ENCODE results near the gene RENBP. TPM values are rescaled to one million over a fixed set of nuclear protein-coding genes. Genes with fewer than 3 reads are reported as not detected.

The RENBP gene
- total and polyA plus RNA-seq, 4 donors = 1.0 to 7.9 (median 7.0) TPM

DNA sequence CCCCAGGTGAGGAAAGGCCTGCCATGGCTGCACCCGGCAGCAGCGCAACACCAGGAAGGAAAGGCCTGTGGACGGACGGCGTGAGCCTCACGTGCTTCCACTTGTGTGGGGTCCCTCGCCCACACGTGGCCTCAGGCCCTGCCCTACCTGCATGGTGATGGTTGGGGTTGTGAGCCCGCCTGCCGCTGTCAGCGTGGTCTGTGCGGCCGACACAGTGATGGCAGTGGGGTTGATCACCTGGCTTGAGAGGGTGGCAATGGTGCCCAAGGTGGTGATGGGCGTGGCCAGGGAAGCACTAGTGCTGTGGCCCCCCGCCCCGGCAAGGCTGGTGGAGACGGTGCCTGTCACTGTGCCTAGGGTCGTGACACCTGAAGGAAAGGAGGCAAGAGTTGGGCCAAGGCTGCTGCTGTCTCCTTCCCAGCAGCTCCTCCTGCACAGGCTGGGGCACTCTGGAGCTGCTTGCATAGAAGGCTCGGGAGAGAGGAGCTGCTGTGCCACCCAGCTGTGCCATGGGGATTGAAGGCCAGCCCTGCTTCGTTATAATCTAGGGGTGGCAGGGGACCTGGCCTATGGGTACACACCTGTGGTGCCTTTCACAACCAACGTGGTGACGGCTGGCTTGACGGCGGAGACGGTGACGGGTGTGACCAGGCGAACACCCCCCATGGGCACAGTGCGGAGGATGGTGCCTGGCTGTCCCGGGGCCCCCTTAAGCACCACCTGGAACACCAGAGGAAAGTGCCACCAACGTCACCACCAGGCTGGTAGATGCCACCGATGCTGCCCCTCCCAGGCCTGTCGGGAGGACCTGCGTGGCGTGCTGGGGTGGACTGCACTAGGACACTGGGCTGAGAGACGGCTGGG lies 11.8 kb upstream of the RENBP start:
- H3K27ac ChIP-seq (ENCODE audit: low read depth in 1 of 2, low read length in 2 of 2) = no peak overlapping the region
- no peak overlapping the region for H3K4me3 ChIP-seq (ENCODE audit: low read depth in 1 of 3, low read length in 3 of 3)
- peaks cover 32 to 94% (median 34%) of the 10 kb centered on the region in 4 donors for H3K36me3 ChIP-seq (ENCODE audit: control insufficient read depth in 4 of 4, insufficient read depth in 3 of 4, low read depth in 1 of 4, low read length in 3 of 4)
- no peak overlapping the region for H3K9ac ChIP-seq (ENCODE audit: low read depth in 1 of 2, low read length in 2 of 2)
- no peak for DNase-seq (ENCODE audit: low spot score)
- TF ChIP-seq RAD21 (IDR thresholded peaks at IDR 0.05) (no peak), TAF1 (conservative IDR thresholded peaks at IDR 0.05) (no peak), HNF4A (conservative IDR thresholded peaks at IDR 0.05) (no peak), JUND (IDR thresholded peaks at IDR 0.05) (no peak), SP1 (IDR thresholded peaks at IDR 0.05) (no peak), HNF4G (IDR thresholded peaks at IDR 0.05) (no peak), GABPA (IDR thresholded peaks at IDR 0.05 in 1 of 2, conservative IDR thresholded peaks at IDR 0.05 in 1 of 2) (no peak), FOXA1 (IDR thresholded peaks at IDR 0.05) (no peak), EGR1 (IDR thresholded peaks at IDR 0.05; ENCODE audit: low read depth in 2 of 2) (no peak), YY1 (IDR thresholded peaks at IDR 0.05) (no peak), CTCF (IDR thresholded peaks at IDR 0.05; ENCODE audit: low read depth, low read length, missing input control) (no peak), REST (IDR thresholded peaks at IDR 0.05) (no peak), NR2F2 (IDR thresholded peaks at IDR 0.05) (no peak)
- TF ChIP-seq, protein P1, sequence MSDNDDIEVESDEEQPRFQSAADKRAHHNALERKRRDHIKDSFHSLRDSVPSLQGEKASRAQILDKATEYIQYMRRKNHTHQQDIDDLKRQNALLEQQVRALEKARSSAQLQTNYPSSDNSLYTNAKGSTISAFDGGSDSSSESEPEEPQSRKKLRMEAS (IDR thresholded peaks at IDR 0.05) = no peak
- H3K9me3 ChIP-seq (ENCODE audit: control insufficient read depth in 4 of 4, low read length in 3 of 4) = no peaks in the 10 kb centered on the region
- H3K4me1 ChIP-seq (ENCODE audit: control insufficient read depth in 4 of 4, insufficient read depth in 4 of 4, low read length in 3 of 4) = no peaks in the 10 kb centered on the region
- H3K27me3 ChIP-seq (ENCODE audit: control insufficient read depth in 4 of 4, insufficient read depth in 4 of 4, low read length in 3 of 4) = no peaks in the 10 kb centered on the region
- WGBS = 93% methylated on average over 35 of the region's 35 CpGs

- Histone ChIP-seq H3K27ac (ENCODE audit: low read depth in 1 of 2, low read length in 2 of 2) (no peak overlapping the region), H3K27me3 (ENCODE audit: control insufficient read depth in 4 of 4, insufficient read depth in 4 of 4, low read length in 3 of 4) (no peaks in the 10 kb centered on the region), H3K36me3 (ENCODE audit: control insufficient read depth in 4 of 4, insufficient read depth in 3 of 4, low read depth in 1 of 4, low read length in 3 of 4) (peaks cover 32 to 95% (median 35%) of the 10 kb centered on the region in 4 donors), H3K9ac (ENCODE audit: low read depth in 1 of 2, low read length in 2 of 2) (no peak overlapping the region), H3K4me3 (ENCODE audit: low read depth in 1 of 3, low read length in 3 of 3) (no peak overlapping the region), H3K4me1 (ENCODE audit: control insufficient read depth in 4 of 4, insufficient read depth in 4 of 4, low read length in 3 of 4) (no peaks in the 10 kb centered on the region), H3K9me3 (ENCODE audit: control insufficient read depth in 4 of 4, low read length in 3 of 4) (no peaks in the 10 kb centered on the region)
- WGBS = 86% methylated on average over 12 of the region's 12 CpGs
- DNase-seq (ENCODE audit: low spot score) = no peak
- no peak for TF ChIP-seq EGR1 (IDR thresholded peaks at IDR 0.05; ENCODE audit: low read depth in 2 of 2)
- no peak for TF ChIP-seq TAF1 (conservative IDR thresholded peaks at IDR 0.05)
- TF ChIP-seq RAD21 (IDR thresholded peaks at IDR 0.05) = no peak
- TF ChIP-seq YY1 (IDR thresholded peaks at IDR 0.05) = no peak
- TF ChIP-seq, protein P1 (IDR thresholded peaks at IDR 0.05) = no peak
- no peak for TF ChIP-seq HNF4G (IDR thresholded peaks at IDR 0.05)
- TF ChIP-seq NR2F2 (IDR thresholded peaks at IDR 0.05) = no peak
- TF ChIP-seq JUND (IDR thresholded peaks at IDR 0.05) = no peak
- TF ChIP-seq REST (IDR thresholded peaks at IDR 0.05) = no peak
These were observed 10.8 kb upstream of the RENBP start for GRCh38 chrX:153955228-153955732.

Measured in liver (tissue), 9 donors.